NCI-H146 (cell line): ENCODE data around the gene INPP4B.
"Not testable (repeated sequence)": the region's sequence is repeated elsewhere in the genome, so short reads cannot be mapped to it uniquely, and the experiment has no call there.

Experiments used
- DNase-seq: peaks from one replicate; lab custom pipeline; 2025; lab: John Stamatoyannopoulos, UW

INPP4B gene

DNA sequence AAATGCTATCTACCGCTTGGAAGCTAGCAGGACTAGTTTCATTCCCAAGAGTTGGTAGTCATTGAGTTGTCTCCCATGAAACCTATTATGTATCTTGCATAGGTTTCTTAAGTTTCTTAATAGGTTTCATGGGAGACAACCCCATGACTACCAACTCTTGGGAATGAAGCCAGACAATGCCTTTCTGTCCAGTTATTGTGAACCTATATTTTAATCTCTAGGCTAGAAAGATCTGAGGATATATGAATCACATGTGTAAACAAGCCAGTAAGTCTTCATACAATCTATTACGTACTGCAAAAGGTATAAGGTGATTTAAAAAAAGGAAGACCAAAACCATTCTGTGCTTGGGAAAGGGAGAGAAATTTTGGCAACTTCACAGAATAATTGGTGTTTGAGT, 162.6 kb downstream of the INPP4B start:
- no peak for DNase-seq

DNA sequence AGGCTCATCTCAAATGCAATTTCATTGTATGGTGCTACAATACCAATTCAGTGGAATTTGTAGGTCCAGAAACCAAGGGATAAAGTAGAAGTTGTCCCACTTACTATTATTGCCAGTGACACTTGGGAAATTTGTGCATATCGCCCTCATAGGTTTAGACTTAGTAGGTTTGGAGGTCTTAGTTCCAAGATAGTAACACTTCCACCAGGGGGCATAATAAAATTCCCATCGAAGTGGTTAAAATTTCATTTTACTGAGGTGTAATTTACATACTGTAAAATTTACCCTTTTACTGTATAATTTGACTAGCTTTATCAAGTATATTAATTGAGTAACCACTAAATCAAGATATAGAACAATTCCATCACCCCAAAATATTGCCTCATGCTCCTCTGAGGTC, 174.6 kb downstream of the INPP4B start:
- no peak for DNase-seq

DNA sequence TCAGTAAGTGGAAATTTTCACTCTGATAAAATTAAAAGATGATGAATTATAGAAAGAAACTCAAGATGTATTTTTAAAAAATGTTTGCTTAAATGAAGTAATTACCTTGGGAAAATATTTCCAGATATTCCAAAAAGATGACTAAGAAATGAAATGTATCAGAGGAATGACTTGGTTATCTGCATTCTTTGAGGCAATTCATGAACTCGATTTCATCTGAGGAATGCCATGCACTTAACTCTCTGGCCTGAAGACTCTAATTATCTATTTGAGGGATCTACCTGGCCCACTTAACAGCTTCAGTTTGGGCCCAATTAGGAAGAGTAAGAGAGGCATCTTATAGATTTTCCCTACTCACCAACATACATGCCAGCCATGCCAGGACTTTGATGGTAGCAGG, 182.3 kb downstream of the INPP4B start:
- DNase-seq: no peak

DNA sequence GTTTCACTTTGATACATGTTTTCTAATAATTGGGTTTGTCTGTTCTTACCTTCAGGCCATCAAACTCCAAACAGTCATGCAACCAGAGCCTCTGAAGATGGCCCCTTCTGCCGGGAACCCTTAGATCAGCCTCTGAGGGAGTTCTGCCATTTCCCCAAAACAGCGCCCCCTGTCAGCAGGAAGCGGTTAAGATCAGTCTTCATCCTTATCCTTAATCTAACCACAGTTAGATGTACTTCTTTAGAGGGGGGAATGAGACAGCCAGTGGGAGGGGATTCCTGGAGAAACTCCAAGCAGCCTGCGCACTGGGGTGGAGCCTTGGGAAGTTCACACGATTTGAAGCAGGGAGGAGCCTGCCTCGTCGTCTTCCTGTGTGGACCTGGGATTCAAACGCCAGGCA, 185.4 kb downstream of the INPP4B start:
- DNase-seq: no peak

DNA sequence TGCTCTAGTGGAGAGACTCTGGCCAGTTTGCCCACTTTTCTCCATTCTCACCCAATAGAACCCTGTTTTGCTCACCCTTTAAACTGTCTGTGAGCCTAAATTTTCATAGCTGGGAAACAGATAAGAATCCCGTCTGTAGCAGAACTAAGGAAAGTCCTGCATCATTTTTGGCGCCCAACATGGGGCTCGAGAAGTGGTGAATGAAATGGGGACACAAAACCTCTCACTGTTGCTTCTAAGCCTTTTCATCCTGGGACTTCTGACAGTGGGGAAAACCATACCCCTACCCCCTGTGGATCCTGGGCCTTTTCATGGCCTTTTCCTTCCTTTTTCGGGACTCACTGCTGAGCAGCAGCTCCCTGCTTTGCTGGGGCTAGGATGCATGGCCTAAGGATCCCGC, 189.9 kb downstream of the INPP4B start:
- DNase-seq: no peak

DNA sequence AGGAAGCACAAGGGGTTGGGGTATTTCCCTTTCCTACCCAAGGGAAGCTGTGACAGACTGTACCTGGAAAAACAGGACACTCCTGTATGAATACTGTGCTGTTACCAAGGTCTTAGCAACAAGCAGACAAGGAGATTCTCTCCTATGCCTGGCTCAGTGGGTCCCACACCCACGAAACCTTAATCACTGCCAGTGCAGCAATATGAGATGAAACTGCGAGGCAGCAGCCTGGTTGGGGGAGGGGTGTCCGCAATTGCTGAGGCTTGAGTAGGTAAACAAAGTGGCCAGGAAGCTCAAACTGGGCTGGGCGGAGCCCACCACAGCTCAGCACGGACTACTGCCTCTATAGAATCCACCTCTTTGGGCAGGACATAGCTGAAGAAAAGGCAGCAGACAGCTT, 197.7 kb downstream of the INPP4B start:
- DNase-seq: no peak

DNA sequence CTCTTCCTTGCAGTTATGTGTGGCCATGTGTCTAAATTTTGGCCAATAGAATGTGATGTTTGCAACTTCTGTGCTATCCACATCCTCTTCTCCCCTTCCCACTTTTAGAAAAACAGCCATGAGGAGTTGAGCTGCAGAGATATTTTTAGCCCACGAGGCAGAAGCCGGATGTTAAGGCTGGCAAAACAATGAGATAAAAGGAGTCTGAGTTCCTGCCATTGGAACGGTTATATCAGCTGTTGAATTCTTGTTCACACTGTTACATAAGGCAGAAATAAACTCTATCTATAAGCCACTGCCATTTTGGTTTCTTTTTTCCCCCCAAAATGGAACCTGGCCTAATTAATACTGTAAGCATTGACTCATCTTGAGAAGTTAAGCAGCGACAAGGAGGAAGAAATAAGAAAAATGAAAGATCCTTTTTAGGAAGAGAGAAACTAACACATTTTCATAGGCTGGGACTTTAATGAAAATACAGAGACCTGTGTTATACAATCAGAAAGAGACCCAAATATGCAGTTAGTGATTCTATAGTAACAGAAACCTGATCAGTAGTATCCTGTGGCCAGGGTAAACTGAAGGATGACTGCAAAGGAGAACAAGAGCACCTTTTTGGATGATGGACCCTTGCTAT, 200.5 kb downstream of the INPP4B start:
- no peak for DNase-seq

DNA sequence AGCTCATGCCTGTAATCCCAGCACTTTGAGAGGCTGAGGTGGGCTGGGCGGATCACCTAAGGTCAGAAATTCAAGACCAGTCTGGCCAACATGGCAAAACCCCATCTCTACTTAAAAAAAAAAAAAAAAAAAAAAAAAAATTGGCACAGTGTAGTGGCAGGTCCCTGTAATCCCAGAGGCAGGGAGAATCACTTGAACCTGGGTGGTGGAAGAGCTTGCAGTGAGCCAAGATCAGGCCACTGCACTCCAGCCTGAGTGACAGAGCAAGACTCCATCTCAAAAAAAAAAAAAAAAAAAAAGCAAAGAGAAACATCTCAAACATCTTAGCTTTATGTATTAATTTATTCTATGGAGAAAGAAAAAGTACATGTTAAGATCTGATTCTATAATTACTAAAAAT, 201.5 kb downstream of the INPP4B start:
- not testable (repeated sequence) for DNase-seq

DNA sequence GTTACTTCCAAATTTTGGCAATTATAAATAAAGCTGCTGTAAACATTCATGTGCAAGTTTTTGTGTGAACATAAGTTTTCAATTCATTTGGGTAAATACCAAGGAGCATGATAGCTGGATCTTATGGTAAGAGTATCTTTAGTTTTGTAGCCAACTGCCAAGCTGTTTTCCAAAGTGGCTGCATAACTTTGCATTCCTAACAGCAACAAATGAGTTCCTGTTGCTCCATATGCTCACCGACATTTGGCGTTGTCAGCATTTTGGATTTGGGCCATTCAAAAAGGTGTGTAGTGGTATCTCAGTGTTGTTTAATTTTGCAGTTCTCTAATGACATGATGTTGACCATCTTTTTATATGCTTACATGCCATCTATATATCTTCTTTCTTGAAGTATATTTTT, 208.5 kb downstream of the INPP4B start:
- no peak for DNase-seq

DNA sequence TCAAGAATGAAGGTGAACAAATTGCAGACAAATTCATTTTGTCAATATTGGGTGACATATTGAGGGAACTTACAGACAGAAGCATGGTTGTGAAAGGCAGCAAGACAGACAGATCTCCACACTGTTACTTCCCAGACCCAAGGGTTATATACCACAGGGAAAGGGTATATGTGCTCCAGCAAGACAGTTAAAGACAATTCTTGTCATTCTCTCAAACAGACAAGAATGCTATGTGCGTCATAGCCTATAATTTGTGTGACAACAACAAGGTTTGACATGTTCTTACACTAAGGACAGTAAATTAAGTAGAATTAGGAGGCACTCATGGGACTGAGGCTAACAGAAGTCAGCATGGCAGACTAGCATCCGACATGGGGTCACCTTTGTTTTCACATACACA, 214.3 kb downstream of the INPP4B start:
- no peak for DNase-seq

DNA sequence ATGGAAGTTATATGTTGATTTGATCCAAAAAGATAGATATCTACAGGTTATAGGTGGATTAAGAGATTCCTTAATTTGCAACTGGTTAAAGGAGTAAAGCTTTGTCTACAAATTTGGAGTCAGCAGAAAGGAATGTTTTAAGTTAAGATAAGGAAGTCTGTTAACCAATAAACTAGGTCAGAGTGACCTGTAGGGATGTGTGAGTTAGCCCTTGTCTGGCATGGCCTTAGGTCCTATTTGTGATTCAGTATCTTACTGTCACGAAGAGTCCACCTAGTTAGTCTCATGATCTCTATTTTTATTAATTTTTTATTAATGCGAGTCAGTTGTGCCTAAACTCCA, 230.8 kb downstream of the INPP4B start:
- no peak for DNase-seq

DNA sequence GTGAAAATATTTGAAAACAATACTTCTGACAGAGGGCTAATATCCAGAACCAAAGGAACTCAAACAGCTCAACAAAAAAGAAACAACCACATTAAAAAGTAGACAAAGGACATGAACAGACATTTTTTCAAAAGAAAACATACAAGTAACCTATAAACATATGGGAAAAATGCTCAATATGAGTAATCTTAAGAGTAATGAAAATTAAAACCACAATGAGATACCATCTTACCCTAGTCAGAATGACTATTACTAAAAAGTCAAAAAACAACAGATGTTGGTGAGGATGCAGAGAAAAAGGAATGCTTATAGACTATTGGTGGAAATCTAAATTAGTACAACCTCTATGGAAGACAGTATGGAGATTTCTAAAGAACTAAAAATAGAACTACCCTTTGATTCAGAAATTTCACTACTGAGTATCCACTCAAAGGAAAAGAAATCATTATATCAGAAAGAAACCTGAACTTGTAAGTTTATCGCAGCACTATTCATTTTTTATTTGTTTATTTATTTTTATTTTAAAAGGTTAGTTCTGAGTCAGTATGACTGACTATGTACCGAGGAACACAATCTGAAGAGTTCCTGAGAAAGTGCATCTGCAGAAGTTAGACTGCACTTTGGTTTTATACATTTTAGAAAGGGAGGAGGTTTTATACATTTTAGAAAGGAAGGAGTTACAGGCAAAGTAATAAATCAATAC, 231.3 kb downstream of the INPP4B start:
- DNase-seq: no peak

DNA sequence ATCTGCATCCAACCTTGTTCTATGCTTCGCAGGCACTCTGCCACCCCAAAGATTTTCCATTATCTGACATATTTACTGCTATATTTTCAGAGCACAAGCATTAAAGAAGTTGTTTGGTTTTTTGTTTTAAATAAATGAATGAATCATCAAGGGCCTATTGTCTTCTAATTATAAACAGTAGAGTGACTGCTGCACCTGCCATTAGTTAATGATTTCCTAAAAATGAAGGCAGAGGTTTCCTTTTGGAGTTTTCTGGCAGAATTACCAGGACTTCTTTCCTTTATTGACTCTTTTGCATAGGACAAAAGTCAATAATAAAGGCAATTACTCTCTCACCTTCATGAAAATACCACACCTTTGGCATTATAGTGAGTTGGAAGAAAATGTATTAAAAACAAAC, 238.1 kb downstream of the INPP4B start:
- no peak for DNase-seq

DNA sequence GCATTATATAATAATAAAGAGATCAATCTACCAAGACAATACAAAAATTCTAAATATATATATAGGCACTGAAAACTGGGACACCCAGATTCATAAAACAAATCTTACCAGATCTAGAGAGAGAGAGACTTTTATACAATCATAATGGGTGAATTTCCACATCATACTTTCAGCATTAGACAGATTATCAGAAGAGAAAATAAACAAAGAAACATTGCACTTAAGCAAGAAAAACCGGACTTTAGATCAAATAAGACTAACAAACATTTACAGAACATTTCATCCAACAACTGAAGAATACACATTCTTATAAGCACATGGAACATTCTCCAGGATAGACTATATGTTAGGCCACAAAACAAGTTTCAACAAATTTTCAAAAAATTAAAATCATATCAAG, 245.1 kb downstream of the INPP4B start:
- DNase-seq: no peak

DNA sequence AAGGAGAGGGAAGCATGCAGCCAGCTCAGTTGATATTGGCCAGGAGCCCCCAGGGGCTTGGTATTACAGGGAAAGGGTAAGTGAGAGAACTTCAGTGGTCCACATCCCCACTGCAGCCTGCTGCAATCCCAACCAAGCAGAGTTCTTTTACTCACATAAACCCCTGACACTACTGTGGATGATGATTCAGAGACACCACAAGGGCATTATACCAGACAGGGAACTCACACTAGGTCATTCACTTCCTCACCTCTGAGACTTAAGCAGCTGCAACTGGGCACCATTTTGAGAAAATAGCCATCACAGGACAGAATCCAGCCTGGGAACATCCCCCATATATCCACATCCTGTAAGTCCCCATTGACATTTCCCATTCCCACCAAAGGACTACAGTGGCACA, 248.0 kb downstream of the INPP4B start:
- DNase-seq: no peak

DNA sequence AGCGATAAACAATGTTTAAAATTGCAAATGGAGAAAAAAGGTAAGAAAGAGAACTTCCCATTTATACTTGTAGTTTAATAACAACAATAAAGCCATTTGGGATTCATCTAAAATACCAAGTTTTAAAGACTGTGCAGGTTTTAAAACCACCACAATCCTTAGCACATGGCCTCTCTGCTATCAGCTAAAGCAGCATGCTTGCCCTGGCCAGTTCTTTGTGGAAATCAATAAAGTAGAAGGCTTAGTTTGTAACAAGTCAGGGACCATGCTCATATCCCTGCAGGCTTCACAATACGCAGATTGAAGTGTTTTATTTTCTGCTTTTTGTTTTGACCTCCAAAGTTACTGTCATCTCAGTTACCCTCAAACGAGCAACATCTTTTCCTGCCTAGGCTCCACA, 249.5 kb downstream of the INPP4B start:
- DNase-seq: no peak

DNA sequence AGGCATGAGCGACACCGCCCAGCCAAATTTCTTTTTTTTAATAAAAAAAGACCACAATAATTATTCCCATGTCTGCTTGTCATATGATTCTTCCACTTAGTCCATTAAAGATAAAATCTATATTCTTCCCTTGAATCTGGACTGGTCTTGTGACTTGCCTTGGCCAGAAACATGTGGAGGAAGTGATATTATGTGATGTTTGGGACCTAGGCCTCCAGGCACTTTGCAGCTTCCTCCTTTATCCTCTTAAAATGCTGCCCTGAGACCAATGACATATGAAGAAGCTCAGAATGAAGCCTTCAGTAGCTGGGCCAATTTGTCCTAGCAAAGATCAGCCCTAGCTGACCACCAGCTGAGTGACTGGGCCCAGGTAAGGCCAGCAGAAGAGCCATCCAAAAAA, 250.0 kb downstream of the INPP4B start:
- no peak for DNase-seq

DNA sequence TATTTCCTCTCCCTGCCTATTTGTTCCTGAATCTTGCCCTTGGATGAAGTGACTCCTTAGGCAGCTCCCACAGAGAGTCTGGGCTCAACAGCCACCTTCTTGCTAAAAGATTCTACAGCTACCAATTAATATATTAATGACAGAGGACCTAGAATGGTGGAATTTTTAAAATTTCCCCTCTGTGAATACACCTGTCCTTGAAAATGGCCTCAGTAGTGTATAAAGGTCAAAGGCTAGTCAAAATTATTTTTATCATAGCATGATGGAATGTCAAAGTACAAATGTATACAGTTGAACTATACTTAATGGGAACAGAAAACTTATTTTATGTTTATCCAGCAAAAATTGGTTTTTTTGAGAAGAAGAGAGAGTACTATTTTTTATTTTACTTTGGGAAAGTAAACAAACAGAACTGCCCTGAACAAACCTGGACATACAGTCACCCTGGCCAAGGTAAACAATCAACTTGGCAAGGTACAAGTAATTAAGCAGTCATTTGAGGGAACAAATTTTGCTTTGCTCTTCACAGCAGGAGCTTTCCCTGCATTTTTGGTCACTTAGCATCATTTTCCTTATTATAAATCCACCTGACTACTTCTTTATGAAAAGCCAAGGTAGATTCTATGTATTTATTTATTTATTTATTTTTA, 250.8 kb downstream of the INPP4B start:
- no peak for DNase-seq

DNA sequence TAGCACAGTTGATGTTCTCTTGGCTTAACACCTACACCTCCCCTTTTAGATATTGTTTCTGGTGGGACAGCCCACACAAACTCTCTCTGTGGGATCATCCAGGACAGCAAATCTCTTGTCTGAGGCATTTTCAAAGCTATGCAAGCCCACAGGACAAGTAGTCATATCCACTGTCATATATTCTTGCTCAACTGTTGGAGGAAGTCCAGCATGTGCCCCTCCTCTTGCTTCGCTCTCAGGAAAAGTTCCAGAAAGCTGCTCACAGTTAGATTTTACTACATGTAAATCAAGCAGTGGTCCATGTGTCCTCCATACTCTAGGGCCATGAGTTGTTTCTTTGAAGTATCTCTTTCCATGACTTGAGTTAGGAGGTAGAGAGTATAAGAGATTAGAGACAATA, 260.7 kb downstream of the INPP4B start:
- DNase-seq: no peak

DNA sequence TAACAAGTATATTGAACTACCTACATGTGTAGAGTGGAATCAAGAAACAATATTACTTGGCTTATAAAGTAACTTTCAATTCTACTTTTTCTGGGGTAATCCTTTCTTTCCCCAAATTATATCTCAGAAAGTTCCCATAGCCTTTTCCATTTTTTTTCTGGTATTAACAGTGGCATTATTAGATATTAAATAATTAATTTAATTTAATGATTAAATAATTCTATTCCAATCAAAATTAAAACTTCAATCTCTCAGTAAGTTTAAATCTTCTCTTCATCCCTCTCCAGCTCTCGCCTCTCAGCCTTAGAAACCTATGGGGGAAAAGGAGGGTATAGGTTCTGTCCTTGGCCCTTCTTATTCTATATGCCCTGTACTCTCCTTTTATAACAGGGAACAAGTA, 262.4 kb downstream of the INPP4B start:
- DNase-seq: no peak

DNA sequence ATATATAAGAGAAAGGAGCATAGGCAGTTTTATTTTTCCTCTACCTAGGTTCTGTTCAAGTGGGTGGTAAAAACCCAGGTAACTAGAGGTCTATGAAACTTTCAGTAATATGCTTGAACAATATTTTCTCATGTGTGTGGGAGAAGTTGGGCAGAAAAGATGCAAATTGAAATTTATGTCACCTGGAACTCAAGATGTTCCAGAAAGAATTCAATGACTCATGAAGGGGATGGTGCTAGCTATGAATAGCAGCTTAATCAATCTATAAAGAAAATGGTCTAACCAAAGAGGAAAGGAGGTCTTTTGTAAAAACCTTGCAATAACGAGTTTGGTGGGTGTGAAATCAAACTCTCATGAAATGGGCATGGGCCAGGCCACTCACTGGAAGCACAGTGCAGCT, 263.8 kb downstream of the INPP4B start:
- no peak for DNase-seq

DNA sequence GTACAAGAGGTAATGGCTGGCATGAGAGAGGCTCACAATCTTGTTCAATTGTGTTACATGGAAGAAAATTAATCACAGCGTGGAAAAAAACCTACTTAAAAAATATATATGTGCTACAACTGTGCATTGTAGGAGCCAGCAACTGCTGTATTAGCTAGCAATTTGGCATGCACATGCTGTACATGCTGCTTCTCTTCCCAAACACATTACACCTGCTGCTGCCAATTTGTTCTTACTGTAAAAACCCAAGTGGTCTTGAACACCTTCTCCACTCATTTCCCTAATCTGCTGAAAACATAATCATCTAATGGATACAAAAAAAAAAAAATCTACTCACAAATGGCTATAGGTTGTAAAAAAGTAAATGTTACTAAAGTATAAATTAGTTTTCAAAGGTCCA, 264.2 kb downstream of the INPP4B start:
- no peak for DNase-seq

DNA sequence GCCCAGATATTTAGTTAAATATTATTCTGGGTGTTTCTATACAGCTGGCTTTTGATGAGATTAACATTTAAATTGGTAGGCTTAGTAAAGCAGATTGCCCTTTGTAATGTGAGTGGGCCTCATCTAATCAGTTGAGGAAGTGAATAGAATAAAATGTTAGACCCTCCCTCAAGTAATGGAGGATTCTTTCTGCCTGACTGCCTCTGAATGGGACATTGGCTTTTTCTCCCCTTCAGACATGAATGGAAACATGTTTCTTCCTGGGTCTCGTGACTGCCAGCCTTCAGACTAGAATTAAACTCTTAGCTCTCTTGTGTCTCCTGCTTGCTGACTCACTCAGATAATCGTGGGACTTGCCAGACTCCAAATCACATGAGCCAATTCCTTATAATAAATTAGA, 266.7 kb downstream of the INPP4B start:
- no peak for DNase-seq

DNA sequence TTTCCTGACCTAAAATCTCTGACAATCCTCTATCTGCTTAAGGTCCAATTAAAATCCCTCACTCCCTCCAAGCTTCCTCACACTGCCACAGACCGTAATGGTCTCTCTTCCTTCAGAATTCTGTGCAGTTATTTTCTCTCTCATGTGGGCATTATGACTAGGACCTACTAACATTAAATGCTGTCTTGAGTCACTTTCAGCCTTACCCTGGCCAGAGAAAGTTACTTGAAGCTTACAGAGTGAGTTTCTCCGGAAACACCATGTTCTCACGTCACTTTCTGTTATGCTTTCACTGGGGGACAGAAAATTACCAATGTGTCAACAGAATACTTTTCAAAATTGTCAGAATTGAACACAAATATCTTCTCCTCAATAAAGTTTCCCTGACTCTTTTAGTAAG, 271.8 kb downstream of the INPP4B start:
- DNase-seq: no peak
